ENCODE measurements around the gene NKX1-2.
"Not testable (repeated sequence)": the region's sequence is repeated elsewhere in the genome, so short reads cannot be mapped to it uniquely, and the experiment has no call there.

Gene NKX1-2

GRCh38 chr10:124449170-124450011 lies 444 bp downstream of the NKX1-2 start:
- DNase-seq = no peak

DNA sequence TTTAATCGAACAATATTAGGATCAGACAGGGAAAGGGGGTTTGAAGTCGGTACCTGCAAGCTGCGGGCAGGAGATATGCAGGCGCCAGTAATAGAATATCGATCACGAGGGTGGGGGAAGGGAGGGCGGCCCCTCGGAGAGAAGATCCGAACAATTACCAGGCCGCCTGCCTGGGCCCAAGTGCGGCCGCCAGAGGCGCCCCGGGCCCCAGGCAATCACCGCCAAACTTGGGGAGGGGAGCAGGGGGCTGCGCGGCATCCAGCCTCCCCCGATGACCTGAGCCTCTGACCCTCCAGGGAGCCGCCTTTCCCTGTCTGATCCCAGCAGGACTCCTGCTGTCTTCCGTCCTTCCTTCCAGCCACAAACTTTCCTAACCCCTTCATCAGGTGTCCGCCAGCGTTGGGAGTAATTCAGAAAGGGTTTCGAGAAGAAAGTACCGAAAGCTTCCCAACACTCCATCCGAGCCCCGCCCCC lies 1.1 kb downstream of the NKX1-2 start:
- no peak for DNase-seq

- DNase-seq = no peak
Measured at GRCh38 chr10:124447751-124448466, 1.9 kb downstream of the NKX1-2 start.

- DNase-seq = no peak
Measured at GRCh38 chr10:124446830-124447750, 2.7 kb downstream of the NKX1-2 start.

DNA sequence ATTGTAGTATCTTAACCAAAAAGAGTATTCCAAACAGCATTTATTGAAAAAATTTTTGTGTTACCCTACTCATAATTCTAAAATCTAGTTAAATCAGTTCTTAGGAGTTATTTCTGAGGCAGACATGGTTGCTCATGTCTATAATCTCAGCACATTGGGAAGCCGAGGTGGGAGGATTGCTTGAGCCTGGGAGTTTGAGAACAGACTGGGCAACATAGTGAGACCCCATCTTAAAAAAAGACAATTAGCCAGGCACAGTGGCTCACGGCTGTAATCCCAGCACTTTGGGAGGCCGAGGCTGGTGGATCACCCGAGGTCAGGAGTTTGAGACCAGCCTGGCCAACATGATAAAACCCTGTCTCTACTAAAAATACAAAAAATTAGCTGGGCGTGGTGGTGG lies 8.1 kb downstream of the NKX1-2 start:
- not testable (repeated sequence) for DNase-seq

DNA sequence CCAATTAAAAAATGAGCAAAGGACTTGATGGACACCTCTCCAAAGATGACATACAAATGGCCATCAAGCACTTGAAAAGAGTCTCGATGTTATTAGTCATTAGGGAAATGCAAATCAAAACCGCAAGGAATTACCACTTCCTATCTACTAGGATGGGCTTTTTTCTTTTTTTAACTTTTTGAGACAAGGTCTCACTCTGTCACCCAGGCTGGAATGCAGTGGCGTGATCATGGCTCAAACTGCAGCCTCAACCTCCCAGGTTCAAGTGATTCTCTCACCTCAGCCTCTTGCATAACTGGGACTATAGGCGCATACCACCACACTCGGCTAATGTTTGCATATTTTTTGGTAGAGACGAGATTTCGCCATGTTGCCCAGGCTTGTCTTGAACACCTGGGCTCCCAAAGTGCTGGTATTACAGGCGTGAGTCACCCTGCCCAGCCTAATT lies 13.6 kb downstream of the NKX1-2 start:
- DNase-seq = no peak

GRCh38 chr10:124435683-124436082 lies 14.2 kb downstream of the NKX1-2 start:
- DNase-seq = not testable (repeated sequence)

DNA sequence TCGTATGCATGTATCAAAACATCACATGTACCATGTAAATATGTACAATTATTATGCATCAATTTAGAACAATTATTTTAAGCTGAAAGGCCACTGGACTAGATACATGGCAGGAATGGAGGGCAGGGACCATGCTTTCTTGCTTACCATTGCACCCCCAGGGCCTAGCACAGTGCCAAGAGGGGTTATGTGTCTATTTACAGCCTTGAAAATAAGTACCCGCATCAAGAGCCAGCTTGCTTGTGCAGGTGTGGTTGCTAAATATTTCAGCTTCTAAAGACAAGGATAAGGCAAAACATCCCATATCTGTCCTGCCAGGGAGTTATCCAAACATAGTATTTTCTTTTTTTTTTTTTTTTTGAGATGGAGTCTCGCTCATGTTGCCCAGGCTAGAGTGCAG lies 16.4 kb downstream of the NKX1-2 start:
- no peak for DNase-seq

DNA sequence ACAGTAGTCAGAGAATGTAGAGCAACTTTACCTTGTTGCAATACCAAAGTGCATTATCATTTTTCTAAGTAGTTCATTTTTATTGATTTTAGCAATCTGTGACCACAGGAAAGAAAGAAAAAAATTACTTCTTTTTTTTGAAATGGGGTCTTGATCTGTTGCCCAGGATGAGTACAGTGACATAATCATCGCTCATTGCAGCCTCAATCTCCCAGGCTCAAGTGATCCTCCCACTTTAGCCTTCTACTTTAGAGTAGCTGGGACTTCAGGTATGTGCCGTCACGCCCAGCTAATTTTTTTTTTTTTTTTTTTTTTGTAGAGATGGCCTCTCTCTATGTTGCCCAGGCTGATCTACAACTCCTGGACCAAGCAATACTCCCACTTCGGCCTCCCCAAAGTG lies 19.8 kb downstream of the NKX1-2 start:
- no peak for DNase-seq

DNA sequence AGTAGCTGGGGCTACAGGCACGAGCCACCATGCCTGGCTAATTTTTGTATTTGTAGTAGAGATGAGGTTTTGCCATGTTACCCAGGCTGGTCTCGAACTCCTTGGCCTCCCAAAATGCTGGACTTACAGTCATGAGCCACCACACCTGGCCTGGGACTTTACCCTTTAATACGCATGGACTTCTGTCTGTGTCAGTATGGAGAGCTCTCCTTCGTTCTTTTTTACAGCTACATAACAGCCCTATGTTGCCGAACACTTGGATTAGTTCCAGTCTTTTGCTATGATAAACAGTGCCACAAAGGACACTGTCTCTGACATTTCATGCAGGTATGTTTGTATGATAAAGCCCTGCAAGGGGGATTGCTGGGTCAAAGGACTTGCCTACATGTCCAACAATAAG lies 20.3 kb downstream of the NKX1-2 start:
- no peak for DNase-seq

- DNase-seq = no peak
Measured at GRCh38 chr10:124428207-124428777, 21.5 kb downstream of the NKX1-2 start.

- no peak for DNase-seq
Measured at GRCh38 chr10:124425227-124425962, 24.4 kb downstream of the NKX1-2 start.

- DNase-seq = no peak
Measured at GRCh38 chr10:124423813-124424212, 26.0 kb downstream of the NKX1-2 start.

GRCh38 chr10:124422742-124423141 lies 27.1 kb downstream of the NKX1-2 start:
- no peak for DNase-seq

- no peak for DNase-seq
Measured at GRCh38 chr10:124420254-124420653, 29.6 kb downstream of the NKX1-2 start.

- no peak for DNase-seq
Measured at GRCh38 chr10:124419635-124420034, 30.2 kb downstream of the NKX1-2 start.

- peak; percentile 94 for DNase-seq
Measured at GRCh38 chr10:124418726-124419501, 30.9 kb downstream of the NKX1-2 start, which contains the start of gene OAT. TSS of gene OAT (minus strand) at chr10:124418923. CDS start at chr10:124412171, 6,752 bp downstream.

- DNase-seq = peak; percentile 43
Measured at GRCh38 chr10:124417895-124418725, 31.7 kb downstream of the NKX1-2 start.

DNA sequence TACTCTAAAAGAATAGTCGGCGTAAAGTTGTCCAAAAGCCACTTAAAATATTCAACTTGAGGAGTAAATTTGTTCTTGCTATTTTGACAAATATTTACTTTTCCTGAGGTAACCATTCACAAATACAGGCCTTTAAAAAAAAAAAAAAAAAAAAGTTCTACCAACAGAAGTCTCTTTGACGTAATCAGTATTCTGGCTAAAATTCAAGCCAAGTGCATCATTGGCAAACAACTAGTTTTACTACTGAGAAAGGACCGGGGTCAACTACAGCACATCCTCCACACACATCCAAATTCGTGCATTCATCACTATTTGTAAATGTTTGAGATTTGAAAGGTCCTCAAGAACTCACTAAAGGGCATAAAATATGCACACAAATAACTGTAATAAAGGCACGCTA lies 33.1 kb downstream of the NKX1-2 start:
- peak; percentile 23 for DNase-seq

DNA sequence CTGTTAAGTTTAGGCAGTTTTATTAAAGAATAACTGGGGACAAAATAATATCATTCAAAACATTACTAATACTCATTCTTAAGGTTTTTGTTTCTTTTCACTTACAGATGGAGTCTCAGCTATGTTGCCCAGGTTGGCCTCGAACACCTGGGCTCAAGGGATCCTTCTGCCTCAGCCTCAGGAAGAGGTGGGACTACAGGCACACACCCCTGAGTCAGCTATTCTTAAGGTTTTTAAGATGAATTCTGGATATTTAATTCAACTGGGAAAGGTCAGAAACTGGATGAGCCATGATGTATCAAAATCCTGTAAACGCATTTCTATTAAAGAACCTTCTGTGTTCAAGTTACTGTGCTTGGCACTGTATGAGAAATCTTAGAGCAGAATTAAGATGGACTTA lies 34.6 kb downstream of the NKX1-2 start:
- DNase-seq = no peak

Data from fibroblast of upper back skin (primary cell).